ENCODE results near the gene PTPRC.

GRCh38 chr1:198629610-198630009 is 9.2 kb upstream of the PTPRC start:
- no peak for TF ChIP-seq CTCF (IDR thresholded peaks at IDR 0.05)
- no peak for TF ChIP-seq POLR2AphosphoS5 (IDR thresholded peaks at IDR 0.05)
- TF ChIP-seq POLR2A (IDR thresholded peaks at IDR 0.05): no peak
- TF ChIP-seq EP300 (IDR thresholded peaks at IDR 0.05): no peak
